ENCODE results near the gene CHSY3.

Gene CHSY3

GRCh38 chr5:129962506-129962905, 58.2 kb downstream of the CHSY3 start (continued):
- TF ChIP-seq ZEB2 (tag by site-specific recombination; IDR thresholded peaks at IDR 0.05) = no peak
- TF ChIP-seq ZNF23 (tag by site-specific recombination; IDR thresholded peaks at IDR 0.05; ENCODE audit: borderline replicate concordance) = no peak

GRCh38 chr5:129963359-129963758, 59.1 kb downstream of the CHSY3 start:
- TF ChIP-seq GLIS2 (tag by site-specific recombination; IDR thresholded peaks at IDR 0.05) (no peak), ZNF280C (tag by site-specific recombination; IDR thresholded peaks at IDR 0.05) (no peak), HOXA7 (CRISPR knock-in tag; IDR thresholded peaks at IDR 0.05; ENCODE audit: borderline replicate concordance) (no peak), SCRT2 (tag by site-specific recombination; IDR thresholded peaks at IDR 0.05) (0 out of 2 replicates have a peak, but pooled peaks have one; percentile 19), TSHZ1 (tag by site-specific recombination; IDR thresholded peaks at IDR 0.05; ENCODE audit: borderline replicate concordance) (no peak), ZNF76 (tag by site-specific recombination; IDR thresholded peaks at IDR 0.05; ENCODE audit: borderline replicate concordance, low read depth) (no peak), ZNF654 (tag by site-specific recombination; IDR thresholded peaks at IDR 0.05; ENCODE audit: low read depth) (peak; percentile 10; the same call in 1 of the 2 replicates), HOXD13 (CRISPR knock-in tag; IDR thresholded peaks at IDR 0.05; ENCODE audit: borderline replicate concordance) (no peak), IKZF3 (tag by site-specific recombination; IDR thresholded peaks at IDR 0.05) (no peak)
- POLR2A ChIA-PET = no interaction called here
- H3K4me1 ChIP-seq (ENCODE audit: control insufficient read depth, insufficient read depth, low read length) = no peaks in the 10 kb centered on the region
- H3K27ac ChIP-seq (ENCODE audit: extremely low read depth, low read depth, low read length) = no peak overlapping the region
- H3K9me3 ChIP-seq (ENCODE audit: control insufficient read depth, insufficient read depth, low read depth, low read length) = no peaks in the 10 kb centered on the region
- CTCF ChIA-PET = no interaction called here
- no peak overlapping the region for H3K4me3 ChIP-seq (ENCODE audit: low read depth, low read length)
- no peaks in the 10 kb centered on the region for H3K36me3 ChIP-seq (ENCODE audit: control insufficient read depth in 2 of 2, insufficient read depth in 1 of 2, low read length in 2 of 2)

- H3K27ac ChIP-seq (ENCODE audit: extremely low read depth, low read depth, low read length) = no peak overlapping the region
- H3K36me3 ChIP-seq (ENCODE audit: control insufficient read depth in 2 of 2, insufficient read depth in 1 of 2, low read length in 2 of 2) = no peaks in the 10 kb centered on the region
- H3K4me3 ChIP-seq (ENCODE audit: low read depth, low read length) = no peak overlapping the region
- H3K4me1 ChIP-seq (ENCODE audit: control insufficient read depth, insufficient read depth, low read length) = no peaks in the 10 kb centered on the region
- H3K9me3 ChIP-seq (ENCODE audit: control insufficient read depth, insufficient read depth, low read depth, low read length) = no peaks in the 10 kb centered on the region
- ChIA-PET POLR2A (no interaction called here), CTCF (no interaction called here)
- TF ChIP-seq ZNF292 (tag by site-specific recombination; IDR thresholded peaks at IDR 0.05; ENCODE audit: borderline replicate concordance, low read depth) (no peak), ZNF23 (tag by site-specific recombination; IDR thresholded peaks at IDR 0.05; ENCODE audit: borderline replicate concordance) (no peak), PRDM1 (tag by site-specific recombination; IDR thresholded peaks at IDR 0.05) (no peak), ZNF560 (tag by site-specific recombination; IDR thresholded peaks at IDR 0.05; ENCODE audit: borderline replicate concordance) (no peak), ZNF37A (tag by site-specific recombination; IDR thresholded peaks at IDR 0.05) (no peak), ZNF639 (tag by site-specific recombination; IDR thresholded peaks at IDR 0.05) (no peak), ZNF830 (tag by site-specific recombination; IDR thresholded peaks at IDR 0.05; ENCODE audit: low read depth) (no peak), KLF17 (tag by site-specific recombination; IDR thresholded peaks at IDR 0.05) (no peak), ZNF433 (tag by site-specific recombination; IDR thresholded peaks at IDR 0.05; ENCODE audit: low read depth) (no peak), ZNF221 (tag by site-specific recombination; IDR thresholded peaks at IDR 0.05; ENCODE audit: borderline replicate concordance) (no peak), OVOL3 (tag by site-specific recombination; IDR thresholded peaks at IDR 0.05) (no peak), ZBTB21 (tag by site-specific recombination; IDR thresholded peaks at IDR 0.05) (no peak), ZNF544 (tag by site-specific recombination; IDR thresholded peaks at IDR 0.05) (no peak), ZNF624 (tag by site-specific recombination; IDR thresholded peaks at IDR 0.05) (no peak), ZNF398 (tag by site-specific recombination; IDR thresholded peaks at IDR 0.05) (no peak)
Observed at GRCh38 chr5:129966071-129966470, 61.8 kb downstream of the CHSY3 start.

Measured in HEK293 (cell line).